ENCODE measurements around the gene NACA.

- no peak for TF ChIP-seq CTCF (IDR thresholded peaks at IDR 0.05; ENCODE audit: low read depth, low read length)
- TF ChIP-seq MYC (IDR thresholded peaks at IDR 0.05; ENCODE audit: low read depth, low read length) = no peak
- TF ChIP-seq POLR2A (IDR thresholded peaks at IDR 0.05; ENCODE audit: extremely low read depth, insufficient read length) = no peak
- no peak for TF ChIP-seq MAX (IDR thresholded peaks at IDR 0.05; ENCODE audit: low read depth, low read length)
Measured at GRCh38 chr12:56716933-56717880, 7.9 kb downstream of the NACA start.

Measured in NB4 (cell line).